AG09319 (cell line): ENCODE data around the gene SIAH1.
A peak's percentile ranks its signal among the peaks of the same experiment; 100 is the strongest.

Source experiments
- DNase-seq: peaks from one replicate; pipeline ENCODE4 v3.0.0-alpha.2; 2010; ENCODE audit warnings: low read depth; ENCODE audit errors: extremely low read depth
- TF ChIP-seq, protein P1 (sequence below): IDR thresholded peaks from 2 replicates; pipeline ENCODE4 v1.5.1; 2011; ENCODE audit warnings: low read depth, mild to moderate bottlenecking, inconsistent platforms, low read length, moderate library complexity

SIAH1 gene

DNA sequence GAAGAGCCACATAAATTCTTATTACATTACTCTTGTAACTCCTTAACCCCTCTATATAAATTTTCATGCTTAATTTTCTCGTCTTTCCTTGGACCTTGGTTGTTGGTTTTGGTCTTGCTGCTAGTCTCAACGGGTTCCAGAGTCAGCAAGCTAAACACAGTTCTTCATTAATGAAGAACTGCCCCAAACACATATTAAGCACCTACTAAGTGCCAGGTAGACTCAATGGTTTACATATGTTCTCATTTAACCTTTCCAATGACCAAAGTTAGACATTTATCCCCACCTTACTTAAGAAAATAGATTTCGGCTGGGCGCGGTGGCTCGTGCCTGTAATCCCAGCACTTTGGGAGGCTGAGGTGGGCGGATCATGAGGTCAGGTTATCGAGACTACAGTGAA lies 15.0 kb downstream of the SIAH1 start:
- no peak for DNase-seq
- TF ChIP-seq, protein P1, sequence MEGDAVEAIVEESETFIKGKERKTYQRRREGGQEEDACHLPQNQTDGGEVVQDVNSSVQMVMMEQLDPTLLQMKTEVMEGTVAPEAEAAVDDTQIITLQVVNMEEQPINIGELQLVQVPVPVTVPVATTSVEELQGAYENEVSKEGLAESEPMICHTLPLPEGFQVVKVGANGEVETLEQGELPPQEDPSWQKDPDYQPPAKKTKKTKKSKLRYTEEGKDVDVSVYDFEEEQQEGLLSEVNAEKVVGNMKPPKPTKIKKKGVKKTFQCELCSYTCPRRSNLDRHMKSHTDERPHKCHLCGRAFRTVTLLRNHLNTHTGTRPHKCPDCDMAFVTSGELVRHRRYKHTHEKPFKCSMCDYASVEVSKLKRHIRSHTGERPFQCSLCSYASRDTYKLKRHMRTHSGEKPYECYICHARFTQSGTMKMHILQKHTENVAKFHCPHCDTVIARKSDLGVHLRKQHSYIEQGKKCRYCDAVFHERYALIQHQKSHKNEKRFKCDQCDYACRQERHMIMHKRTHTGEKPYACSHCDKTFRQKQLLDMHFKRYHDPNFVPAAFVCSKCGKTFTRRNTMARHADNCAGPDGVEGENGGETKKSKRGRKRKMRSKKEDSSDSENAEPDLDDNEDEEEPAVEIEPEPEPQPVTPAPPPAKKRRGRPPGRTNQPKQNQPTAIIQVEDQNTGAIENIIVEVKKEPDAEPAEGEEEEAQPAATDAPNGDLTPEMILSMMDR = no peak

DNA sequence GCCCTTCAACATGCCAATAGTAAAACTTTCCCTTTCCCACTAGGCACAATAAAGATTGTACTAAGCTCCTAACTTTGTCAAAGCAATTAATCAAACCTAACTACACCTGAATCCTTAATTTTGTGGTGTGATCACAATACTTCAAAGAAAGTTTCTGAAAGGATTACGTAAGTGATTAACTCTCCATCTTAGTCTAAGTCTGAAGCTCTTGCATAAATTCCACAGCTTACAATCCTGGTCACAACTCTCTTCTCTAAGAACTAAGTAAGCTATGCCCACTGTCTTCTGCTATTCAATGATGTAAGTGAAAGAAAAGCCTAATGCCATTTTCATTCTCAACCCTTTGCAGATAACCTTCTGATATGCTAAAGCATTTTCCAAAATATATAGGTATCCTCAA lies 15.4 kb downstream of the SIAH1 start:
- TF ChIP-seq, protein P1 = no peak
- no peak for DNase-seq

DNA sequence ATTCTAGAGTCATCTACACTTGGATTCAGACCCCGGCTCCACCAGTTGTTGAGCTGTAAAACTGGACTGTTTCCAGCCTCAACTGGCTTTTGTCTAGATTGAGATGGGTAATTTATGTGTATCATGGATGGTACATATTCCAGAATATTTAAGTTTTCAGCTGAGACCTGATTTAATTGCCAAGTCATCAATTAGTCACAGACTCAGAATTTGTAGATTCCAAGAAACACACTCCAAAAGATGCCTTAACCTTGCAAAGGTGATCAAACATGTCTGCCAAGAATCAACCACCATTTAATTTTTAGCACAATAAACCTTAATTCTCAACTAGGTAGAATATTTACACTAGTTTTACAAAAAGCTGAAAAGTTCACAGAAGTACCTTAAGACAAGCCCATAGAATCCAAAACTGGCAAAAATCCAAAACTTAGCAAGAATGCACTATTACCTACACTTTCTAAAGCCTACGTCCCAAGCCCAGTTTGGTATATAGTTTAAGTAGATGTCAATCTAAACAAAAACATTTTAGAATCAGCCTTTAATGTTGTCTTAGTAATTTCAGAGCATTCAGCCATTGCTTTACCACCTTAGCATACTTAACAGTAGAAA lies 17.7 kb downstream of the SIAH1 start:
- DNase-seq = no peak
- TF ChIP-seq, protein P1 = no peak

DNA sequence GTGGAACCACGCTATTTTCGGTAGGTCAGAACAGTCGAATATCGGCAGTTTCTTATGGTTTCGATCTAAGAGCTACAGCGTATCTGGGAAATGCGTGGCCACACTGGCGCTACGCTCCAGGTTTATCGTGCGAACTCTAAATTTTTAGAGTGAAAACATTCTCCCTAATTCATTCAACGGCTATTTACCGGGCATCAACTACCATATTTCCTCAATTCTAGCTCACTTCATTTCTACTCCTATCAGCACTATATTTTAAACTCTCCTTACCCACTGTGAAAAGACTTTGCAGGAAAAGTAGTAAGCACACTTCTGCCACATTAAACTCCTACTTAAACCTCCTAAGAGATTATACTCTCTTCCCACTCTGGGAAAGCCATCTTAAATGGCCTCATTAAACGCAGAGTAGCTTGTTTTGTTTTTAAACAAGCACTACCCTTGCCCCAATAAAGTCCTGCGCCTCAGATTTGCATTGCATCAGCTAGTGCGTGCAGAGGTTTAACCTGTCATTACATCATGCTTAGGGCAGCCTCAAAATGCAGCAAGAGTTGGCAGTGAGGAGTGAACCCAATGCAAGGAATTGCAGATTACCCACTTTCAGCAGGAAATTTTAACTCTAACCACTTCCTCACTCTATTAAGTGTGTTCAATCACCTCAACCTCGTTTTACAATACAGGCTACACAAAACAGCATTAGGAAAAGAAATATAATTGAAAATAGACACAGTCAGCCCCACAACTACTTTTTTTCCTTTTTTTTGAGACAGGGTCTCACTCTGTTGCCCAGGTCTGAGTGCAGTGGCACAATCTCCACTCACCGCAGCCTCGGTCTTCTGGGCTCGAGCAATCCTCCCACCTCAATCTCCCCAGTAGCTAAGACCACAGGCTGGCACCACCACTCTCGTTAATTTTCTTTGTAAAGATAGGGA lies 18.8 kb downstream of the SIAH1 start:
- TF ChIP-seq, protein P1 = no peak
- DNase-seq = peak; percentile 84

DNA sequence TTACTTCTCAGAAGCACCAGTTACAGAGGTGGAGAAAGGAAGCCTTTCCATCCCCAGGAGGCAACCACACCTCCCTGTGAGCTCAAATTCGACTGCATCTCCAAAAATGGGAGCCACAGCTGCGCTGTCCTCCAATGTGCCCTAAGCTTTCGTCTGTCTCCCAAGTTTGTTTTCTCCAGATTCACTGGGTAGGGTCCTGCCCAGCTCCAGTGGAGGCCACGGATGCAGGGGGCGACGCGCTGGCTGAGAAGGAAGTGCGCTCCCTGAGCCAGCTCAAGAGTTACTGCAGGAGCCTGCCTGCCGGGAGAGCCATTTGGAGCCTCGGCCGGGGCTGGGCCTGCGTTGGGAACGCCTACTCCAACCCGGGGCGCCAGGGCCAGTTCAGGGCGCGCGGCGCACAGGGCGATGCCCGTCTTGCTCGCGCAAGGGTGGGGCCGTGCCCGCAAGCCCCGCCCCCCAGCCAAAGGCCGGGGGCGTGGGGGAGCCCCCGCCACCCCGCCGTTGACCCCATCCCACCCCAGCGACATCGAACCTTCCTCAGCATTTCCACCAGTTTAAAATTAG lies 19.5 kb downstream of the SIAH1 start:
- TF ChIP-seq, protein P1 = no peak; the same call in 1 of the 2 replicates
- DNase-seq = peak; percentile 66

DNA sequence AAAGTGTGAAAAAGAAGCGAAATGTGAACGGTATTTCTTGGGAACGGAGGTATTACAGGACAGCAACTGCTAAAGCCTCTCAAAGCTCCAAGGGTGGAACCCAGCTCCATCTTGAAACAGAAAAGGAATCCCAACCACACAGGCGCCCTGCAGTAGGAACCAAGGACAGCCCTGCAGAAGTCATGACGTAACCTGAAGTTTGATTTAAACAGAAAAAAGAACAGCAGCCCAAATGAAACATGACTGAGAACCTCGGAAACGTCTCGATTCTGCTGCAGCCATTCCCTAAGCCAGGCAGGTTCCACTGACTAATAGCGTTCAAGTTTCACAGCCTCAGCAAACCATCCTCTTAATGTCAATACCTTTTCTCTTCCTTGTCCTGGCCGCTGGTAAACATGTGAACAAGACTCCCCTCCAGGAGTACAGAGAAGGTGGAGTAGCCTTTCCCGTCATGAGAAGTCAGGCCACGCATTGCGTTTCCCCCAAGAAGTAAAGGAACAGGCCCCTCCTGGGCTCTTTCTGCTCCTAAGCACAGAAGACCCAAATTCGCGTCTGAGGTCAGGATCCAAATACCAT lies 20.1 kb downstream of the SIAH1 start:
- TF ChIP-seq, protein P1 = no peak
- no peak for DNase-seq
